GM21723 (cell line): ENCODE results near the gene LRRC59.
"Not testable (repeated sequence)": the region's sequence is repeated elsewhere in the genome, so short reads cannot be mapped to it uniquely, and the experiment has no call there.

Experiments used
- ATAC-seq: cut with Tn5 transposase; IDR thresholded peaks from one replicate; pipeline ENCODE4 v1.9.1; 2021; ENCODE audit warnings: mild to moderate bottlenecking, moderate library complexity; ENCODE audit not compliant: unreplicated experiment

Gene LRRC59

DNA sequence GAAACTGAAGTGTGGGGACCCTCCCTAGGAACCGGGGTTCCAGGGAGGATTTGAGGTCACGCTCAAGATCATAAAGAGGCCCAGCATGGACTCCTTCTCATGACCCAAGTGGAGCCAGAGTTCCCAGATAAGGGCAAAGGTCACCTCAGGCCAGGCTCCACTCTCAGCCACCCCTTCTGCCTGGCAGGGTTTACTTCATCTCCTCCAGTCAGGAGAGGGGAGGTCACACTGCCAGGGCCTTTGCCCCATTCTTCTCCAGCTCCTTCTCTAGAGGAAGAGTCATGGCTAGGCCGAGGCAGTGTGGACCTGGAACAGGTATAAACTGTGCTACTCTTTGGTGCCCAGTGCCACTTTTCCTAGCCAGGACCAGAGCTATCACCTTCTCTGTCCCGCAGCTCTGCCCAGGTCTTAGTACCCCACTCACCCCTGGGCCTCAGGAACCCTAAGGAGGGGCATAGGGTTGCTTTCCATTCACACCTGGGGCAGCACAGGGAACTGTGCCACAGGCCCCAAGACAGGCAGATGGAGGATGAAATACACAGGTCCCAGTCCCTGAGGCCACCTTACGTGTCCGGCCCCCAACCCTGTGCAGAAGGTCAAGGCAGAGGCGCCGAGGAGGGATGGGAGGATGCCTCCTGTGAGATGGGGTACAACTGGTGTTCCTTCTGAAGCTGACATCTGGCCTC is 27.8 kb upstream of the LRRC59 start:
- ATAC-seq, result peak; percentile 11

- ATAC-seq, result no peak
Measured at GRCh38 chr17:50424246-50424995, 27.1 kb upstream of the LRRC59 start.

GRCh38 chr17:50423553-50424159 is 26.3 kb upstream of the LRRC59 start:
- ATAC-seq, result no peak

- no peak for ATAC-seq
Measured at GRCh38 chr17:50422738-50423137, 25.4 kb upstream of the LRRC59 start.

DNA sequence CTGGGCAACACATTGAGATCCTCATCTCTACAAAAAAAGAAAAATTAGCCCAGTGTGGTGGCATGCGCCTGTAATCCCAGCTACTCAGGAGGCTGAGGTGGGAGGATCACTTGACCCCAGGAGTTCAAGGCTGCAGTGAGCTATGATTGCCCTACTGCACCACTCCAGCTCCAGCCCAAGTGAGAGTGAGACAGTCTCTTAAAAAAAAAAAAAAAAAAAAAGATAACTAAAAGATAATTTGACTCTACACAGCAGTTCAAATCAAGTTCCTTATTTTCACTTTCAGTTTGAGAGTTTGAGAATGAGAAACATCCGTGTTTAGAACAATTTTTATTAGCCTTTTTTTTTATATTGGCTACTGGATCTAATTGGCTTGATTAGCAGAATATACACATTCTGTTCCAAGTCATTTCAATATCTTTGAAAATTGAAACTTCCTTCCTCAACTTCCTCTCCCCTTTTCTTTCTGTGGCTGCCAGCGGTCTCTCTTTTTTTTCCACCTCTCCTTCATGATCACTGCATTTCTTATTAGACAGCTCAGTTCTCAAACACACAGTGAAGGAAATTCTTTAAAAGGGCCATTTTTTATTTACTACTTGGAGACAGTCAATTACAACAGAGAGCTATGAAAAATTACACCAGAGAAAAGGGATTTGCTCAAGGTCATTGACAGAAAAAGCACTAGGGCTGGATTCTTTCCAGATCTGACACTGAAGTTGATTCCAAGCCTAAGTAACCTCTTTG is 24.2 kb upstream of the LRRC59 start:
- ATAC-seq, result peak; percentile 49

DNA sequence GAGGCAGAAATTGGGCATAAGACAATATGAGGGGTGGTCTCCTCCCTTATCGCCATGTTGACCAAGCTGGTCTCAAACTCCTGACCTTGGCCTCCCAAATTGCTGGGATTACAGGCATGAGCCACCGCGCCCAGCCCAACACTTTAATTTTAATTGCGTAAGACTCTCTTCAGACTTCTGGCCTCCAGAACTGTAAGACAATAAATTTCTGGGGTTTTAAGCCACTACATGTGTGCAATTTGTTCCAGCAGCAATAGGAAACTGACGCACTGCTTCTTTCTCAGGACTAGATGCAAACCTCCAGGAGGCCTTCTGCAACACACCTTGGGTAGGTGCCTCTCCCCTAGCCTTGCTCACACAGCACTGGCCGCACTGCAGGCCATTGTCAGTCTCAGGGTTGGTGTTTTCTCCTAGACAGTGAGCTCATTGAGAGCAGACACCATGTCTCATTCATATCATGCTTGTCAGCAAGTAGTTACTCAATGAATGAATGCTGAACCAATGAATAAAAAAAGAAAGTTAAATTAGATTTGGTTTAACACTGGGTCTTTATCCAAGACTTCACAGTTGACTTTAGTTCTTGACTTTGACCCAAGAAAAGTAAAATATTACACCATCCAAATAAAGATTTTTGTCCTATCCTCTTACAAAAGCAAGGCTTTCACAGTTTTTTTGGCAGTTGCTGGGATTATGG is 23.2 kb upstream of the LRRC59 start:
- ATAC-seq, result no peak

- not testable (repeated sequence) for ATAC-seq
Measured at GRCh38 chr17:50419577-50419976, 22.3 kb upstream of the LRRC59 start.

DNA sequence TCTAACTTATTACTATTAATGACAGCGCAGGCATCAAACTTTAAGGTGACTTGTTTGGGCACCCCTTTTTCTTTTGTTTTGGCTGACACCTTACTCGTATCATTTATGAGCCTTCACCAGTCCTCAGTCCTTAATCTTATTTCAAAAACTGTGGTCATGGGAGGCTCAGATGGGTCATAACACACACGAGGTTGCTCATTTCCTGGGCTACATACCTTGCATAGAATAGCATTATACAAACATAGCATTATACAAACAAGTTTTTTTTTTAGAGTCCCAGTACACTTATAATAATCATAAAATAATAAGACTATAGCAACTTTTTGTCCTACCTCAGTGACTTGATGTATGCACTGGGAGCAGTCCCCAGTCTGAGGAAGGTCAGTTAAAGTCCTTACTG is 17.5 kb upstream of the LRRC59 start:
- no peak for ATAC-seq

DNA sequence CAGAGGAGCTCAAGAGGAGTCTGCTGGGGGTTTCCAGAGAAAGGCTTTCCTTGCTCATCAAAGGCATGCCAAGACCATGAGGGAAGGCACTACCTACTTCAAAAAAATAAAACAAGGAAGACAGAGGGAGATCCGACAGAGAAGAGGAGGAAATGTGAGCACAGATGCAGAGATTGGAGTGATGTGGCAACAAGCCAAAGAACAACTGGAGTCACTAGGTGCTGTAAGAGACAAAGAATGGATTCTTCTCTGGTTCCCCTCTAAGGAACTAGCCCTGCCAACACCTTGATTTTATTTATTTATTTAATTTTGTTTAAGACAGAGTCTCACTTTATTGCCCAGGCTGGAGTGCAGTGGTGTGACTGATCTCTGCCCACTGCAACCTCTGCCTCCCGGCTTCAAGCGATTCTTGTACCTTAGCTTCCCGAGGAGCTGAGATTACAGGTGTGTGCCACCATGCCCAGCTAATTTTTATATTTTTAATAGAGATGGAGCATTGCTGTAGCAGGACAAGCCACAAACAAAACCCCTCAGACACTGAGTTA is 14.9 kb upstream of the LRRC59 start:
- ATAC-seq, result no peak

- ATAC-seq, result no peak
Measured at GRCh38 chr17:50407921-50408320, 10.6 kb upstream of the LRRC59 start.

- ATAC-seq, result no peak
Measured at GRCh38 chr17:50406578-50406977, 9.3 kb upstream of the LRRC59 start.

DNA sequence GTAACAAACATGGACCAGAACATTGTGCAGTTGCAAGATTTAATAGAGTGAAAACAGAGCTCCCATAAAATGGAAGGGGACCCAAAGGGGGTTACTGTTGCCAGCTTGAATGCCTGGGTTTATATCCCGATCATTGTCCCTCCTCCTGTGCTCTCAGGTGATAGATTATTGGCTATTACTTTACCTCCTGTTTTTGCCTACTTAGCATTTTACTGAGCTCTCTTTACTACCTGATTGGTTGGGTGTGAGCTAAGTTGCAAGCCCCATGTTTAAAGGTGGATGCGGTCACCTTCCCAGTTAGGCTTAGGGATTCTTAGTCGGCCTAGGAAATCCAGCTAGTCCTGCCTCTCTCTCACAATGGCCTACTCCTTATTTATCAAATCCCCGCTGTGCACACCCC is 8.0 kb upstream of the LRRC59 start:
- not testable (repeated sequence) for ATAC-seq

- ATAC-seq, result not testable (repeated sequence)
Measured at GRCh38 chr17:50399591-50399990, 2.3 kb upstream of the LRRC59 start.

DNA sequence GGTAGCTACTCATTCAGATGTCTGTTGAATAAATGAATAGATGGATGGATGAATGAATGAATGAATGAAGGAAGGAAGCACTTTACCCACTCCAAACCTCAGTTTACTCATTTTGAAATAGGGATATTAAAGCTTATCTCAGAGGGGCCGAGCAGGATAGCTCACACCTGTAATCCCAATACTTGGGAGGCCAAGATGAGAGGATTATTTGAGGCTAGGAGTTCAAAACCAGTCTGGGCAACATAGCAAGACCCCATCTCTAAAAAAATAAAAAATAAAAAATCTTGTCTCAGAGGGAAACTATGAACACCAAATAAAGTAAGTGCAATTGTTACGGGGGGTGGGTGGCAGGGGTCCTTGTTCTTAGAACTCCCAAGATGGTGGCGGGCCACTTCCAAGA is 1.3 kb upstream of the LRRC59 start:
- ATAC-seq, result not testable (repeated sequence)

DNA sequence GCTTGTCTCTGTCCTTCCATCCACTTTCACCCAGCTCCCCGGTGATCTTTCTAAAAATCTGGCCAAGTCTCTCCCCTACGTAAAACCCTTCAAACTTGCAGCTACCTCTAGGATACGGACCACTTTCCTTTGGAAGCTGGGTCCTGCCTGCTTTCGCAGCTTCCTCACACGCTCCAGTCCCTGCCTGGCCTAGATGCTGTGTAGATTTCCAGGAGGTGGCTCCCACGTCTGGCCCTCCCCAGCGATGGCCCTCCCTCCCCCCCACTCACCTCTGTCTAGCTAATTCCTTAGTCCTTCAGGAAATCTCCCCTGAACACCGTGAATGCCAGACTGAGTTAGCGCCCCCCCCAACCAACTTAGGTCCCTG is 579 bp upstream of the LRRC59 start:
- ATAC-seq, result no peak

DNA sequence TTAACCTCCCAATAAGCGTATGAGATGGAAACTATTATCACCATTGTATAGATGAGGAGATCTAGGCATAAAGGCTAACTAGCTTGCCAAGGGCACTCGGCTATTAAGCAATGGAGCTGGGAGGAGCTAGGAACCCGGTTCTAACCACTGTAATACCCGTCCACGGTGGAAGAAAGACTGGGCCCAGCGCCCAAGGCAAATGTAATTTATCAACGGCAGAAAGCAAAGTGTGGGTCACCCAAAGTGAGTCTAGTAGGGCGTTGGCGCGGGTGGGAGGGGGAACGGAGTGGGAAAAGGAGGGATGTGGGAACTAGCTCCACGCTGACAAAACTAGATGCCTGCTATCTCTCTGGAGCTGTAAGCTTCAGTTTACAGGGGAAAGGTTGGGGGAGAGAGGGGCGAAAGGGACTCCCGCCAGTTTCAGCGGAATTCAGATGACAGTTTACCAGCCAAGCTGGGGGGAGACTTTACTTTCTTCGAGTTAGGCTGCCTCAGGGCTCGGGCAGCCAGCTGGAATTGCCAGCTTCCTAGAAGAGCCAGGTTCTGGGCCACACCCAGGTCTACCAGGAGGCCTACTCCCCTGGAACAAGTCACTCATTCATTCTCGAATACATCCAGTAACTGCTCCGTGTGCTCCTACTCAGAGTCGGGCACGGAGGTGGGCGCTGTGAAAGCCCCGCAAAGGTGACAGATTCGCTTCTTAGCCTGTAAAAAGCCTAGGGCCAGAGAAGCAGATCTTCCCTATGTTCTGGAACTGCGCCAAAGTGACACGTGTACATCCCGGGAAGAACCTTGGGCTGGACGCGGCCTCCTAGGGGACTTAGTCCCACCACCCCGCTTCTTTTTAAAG is 837 bp downstream of the LRRC59 start:
- no peak for ATAC-seq

- ATAC-seq, result no peak
Measured at GRCh38 chr17:50394711-50395110, 2.6 kb downstream of the LRRC59 start.

- no peak for ATAC-seq
Measured at GRCh38 chr17:50393700-50394099, 3.6 kb downstream of the LRRC59 start.

DNA sequence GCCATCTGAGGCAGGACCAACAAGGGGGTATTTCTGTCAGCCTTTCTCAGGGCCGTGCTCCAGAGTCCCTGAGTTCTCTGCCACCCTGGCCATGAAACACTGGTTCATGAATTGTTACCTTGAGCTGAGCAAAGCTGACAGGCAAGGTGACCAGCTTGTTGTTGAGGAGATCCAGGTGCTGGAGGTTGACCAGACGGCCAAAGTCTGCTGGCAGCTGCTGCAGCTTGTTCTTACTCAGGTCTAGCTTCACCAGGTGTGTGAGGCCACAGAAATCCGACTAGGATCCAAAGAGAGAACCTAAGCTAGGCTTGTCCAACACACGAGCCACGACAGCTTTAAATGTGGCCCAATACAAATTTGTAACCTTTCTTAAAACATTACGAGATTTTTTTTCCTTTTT is 4.7 kb downstream of the LRRC59 start:
- ATAC-seq, result no peak

DNA sequence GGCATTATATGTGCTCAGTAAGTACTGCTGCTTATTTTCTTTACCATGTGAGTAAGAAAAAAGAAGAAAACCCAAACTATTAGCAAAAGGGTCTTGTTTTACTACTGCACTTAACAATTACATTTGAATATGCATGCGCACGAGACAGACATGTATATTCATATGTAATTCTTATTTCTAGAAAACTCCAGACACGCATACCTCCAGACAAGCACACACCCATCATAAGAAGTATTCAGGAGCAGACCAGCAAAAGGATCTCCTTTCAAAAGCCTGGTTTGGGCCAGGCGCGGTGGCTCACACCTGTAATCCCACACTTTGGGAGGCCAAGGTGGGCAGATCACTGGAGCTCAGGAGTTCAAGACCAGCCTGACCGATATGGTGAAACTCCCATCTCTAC is 7.8 kb downstream of the LRRC59 start:
- ATAC-seq, result no peak
